ENCODE data around the gene CXCL6.

The CXCL6 gene

DNA sequence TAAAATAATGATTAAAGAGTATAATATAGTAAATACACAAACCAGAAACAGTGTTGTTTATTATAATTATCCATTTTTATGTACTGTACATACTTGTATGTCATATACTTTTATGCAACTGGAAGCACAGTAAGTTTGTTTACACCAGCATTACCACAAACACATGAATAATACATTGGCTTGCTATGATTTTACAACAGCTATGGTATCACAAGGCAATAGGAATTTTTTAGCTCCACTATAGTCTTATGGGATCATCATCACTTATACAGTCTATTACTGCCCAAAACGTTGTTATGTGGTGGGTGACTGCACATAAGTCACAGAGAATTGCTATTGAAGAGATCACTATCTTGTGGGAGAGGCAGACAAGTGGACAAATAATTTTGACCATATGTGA lies 14.8 kb downstream of the CXCL6 start:
- TF ChIP-seq, protein P1, sequence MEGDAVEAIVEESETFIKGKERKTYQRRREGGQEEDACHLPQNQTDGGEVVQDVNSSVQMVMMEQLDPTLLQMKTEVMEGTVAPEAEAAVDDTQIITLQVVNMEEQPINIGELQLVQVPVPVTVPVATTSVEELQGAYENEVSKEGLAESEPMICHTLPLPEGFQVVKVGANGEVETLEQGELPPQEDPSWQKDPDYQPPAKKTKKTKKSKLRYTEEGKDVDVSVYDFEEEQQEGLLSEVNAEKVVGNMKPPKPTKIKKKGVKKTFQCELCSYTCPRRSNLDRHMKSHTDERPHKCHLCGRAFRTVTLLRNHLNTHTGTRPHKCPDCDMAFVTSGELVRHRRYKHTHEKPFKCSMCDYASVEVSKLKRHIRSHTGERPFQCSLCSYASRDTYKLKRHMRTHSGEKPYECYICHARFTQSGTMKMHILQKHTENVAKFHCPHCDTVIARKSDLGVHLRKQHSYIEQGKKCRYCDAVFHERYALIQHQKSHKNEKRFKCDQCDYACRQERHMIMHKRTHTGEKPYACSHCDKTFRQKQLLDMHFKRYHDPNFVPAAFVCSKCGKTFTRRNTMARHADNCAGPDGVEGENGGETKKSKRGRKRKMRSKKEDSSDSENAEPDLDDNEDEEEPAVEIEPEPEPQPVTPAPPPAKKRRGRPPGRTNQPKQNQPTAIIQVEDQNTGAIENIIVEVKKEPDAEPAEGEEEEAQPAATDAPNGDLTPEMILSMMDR (IDR thresholded peaks at IDR 0.05), result no peak

DNA sequence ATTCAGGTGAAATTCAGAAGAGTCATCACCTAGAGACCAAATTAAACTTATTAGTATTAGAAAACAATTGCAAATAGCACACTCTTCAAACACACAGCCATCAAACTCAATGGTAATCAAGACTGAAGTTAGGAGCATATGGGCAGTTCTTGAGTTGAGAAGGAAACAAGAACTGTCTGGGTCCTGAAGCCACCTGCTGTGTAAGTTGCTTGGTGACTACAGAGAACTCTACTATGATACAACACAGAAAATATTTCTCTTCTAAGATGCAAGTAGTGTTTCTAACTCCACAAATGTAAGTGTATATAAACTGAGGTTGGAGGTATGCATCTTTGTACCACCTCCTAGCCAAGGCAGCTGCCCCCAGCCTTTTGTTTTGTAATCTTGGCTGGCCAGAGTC lies 16.3 kb downstream of the CXCL6 start:
- TF ChIP-seq, protein P1 (IDR thresholded peaks at IDR 0.05), result no peak

DNA sequence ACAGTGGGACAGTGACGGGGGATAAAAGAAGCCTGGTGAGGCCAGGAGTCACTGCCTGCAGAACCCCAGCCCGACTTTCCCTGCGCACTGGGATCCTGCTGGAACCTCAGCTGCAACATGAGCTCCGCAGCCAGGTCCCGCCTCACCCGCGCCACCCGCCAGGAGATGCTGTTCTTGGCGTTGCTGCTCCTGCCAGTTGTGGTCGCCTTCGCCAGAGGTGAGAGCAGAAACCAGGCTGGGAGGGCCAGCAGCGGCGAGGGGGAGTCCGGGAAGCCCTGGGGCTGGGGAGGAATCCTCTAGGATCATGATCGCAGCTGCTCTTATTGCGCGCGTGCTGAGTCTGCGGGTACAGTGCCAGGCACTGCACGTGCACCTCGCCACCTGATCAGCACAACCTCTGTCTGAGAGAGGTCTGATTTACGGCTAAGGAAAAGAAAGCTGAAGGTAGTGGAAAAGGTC lies 16.8 kb downstream of the CXCL6 start, which contains the start of gene PF4V1:
Gene PF4V1 (plus strand): TSS at position 51 of the 459 bp plus-strand sequence. CDS start 67 bp downstream, at position 118.
- TF ChIP-seq, protein P1 (IDR thresholded peaks at IDR 0.05), result no peak

GRCh38 chr4:73853718-73854473 lies 17.4 kb downstream of the CXCL6 start:
- TF ChIP-seq, protein P1 (IDR thresholded peaks at IDR 0.05), result no peak

GRCh38 chr4:73855406-73855805 lies 18.9 kb downstream of the CXCL6 start:
- TF ChIP-seq, protein P1 (IDR thresholded peaks at IDR 0.05), result no peak

- TF ChIP-seq, protein P1 (IDR thresholded peaks at IDR 0.05), result no peak
Measured at GRCh38 chr4:73856518-73856917, 20.0 kb downstream of the CXCL6 start.

- TF ChIP-seq, protein P1 (IDR thresholded peaks at IDR 0.05), result no peak
Measured at GRCh38 chr4:73859614-73860088, 23.2 kb downstream of the CXCL6 start.

Measured in LNCAP (cell line).